HCT116 (cell line): ENCODE measurements around the gene MAP3K8.

Source experiments
- EGR1 ChIP-seq: IDR thresholded peaks from 2 replicates; pipeline ENCODE4 v1.6.1; 2012; ENCODE audit warnings: low read depth
- SP1 ChIP-seq: IDR thresholded peaks from 2 replicates; pipeline ENCODE4 v1.6.1; 2012; ENCODE audit warnings: low read depth
- TF ChIP-seq, protein P1 (sequence below), 3 experiments: fragments of 200-600 bp in 1 of 3; sonication (generic) in 1 of 3; IDR thresholded peaks in 2 of 3; conservative IDR thresholded peaks in 1 of 3; 2 replicates each; pipeline ENCODE4 v1.5.1; 2012 to 2017; ENCODE audit warnings: low read depth in 2 of 3, low read length in 2 of 3, antibody characterized with exemption in 1 of 3, borderline replicate concordance in 1 of 3, control low read depth in 1 of 3, mild to moderate bottlenecking in 1 of 3, mixed read lengths in 1 of 3, mixed run types in 1 of 3, moderate library complexity in 1 of 3; ENCODE audit not compliant: insufficient read depth in 1 of 3

DNA sequence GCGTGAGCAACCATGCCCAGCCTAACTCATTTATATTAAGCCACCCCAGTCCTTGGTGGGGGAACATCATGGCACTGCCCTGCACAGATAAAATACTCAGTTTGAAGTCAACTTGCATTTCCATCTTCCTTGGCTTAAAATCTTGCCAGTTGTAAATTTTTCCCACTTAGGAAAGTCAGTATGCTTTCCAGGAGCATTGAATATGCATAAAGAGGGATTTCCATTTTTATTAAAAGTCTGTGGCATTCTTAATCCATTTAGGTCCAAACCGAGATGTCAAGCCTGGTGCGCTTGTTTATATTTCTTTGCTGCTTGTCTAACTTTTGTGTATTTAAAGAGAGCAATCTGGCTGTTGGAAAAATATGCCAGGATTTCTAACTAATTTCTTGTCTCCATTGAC, 26.1 kb downstream of the MAP3K8 start:
- TF ChIP-seq, protein P1, sequence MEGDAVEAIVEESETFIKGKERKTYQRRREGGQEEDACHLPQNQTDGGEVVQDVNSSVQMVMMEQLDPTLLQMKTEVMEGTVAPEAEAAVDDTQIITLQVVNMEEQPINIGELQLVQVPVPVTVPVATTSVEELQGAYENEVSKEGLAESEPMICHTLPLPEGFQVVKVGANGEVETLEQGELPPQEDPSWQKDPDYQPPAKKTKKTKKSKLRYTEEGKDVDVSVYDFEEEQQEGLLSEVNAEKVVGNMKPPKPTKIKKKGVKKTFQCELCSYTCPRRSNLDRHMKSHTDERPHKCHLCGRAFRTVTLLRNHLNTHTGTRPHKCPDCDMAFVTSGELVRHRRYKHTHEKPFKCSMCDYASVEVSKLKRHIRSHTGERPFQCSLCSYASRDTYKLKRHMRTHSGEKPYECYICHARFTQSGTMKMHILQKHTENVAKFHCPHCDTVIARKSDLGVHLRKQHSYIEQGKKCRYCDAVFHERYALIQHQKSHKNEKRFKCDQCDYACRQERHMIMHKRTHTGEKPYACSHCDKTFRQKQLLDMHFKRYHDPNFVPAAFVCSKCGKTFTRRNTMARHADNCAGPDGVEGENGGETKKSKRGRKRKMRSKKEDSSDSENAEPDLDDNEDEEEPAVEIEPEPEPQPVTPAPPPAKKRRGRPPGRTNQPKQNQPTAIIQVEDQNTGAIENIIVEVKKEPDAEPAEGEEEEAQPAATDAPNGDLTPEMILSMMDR (IDR thresholded peaks at IDR 0.05 in 2 of 3, conservative IDR thresholded peaks at IDR 0.05 in 1 of 3; ENCODE audit: borderline replicate concordance in 1 of 3, insufficient read depth in 1 of 3, low read depth in 2 of 3, low read length in 2 of 3), result no peak
- TF ChIP-seq SP1, result no peak
- TF ChIP-seq EGR1, result no peak
